Liver (tissue), 3 donors: ENCODE data around the gene FBP1.

ENCODE experiments used
- EGR1 ChIP-seq, 2 donors: IDR thresholded peaks; 2 replicates each; pipeline ENCODE4 v1.6.1; 2016 to 2018; ENCODE audit warnings: antibody characterized with exemption in 2 of 2, low read depth in 2 of 2
- GABPA ChIP-seq, 2 donors: IDR thresholded peaks in 1 of 2; conservative IDR thresholded peaks in 1 of 2; 2 replicates each; pipeline ENCODE4 v1.6.1; 2016; ENCODE audit warnings: antibody characterized with exemption in 2 of 2, mild to moderate bottlenecking in 1 of 2, moderate library complexity in 1 of 2
- HNF4G ChIP-seq: IDR thresholded peaks from 2 replicates; pipeline ENCODE4 v1.6.1; 2016; ENCODE audit warnings: antibody characterized with exemption
- RAD21 ChIP-seq, 2 donors: IDR thresholded peaks; 2 replicates each; pipeline ENCODE4 v1.6.1; 2016; ENCODE audit warnings: antibody characterized with exemption in 2 of 2, mild to moderate bottlenecking in 2 of 2
- TAF1 ChIP-seq: conservative IDR thresholded peaks from 2 replicates; pipeline ENCODE4 v1.6.1; 2016; ENCODE audit warnings: antibody characterized with exemption, mild to moderate bottlenecking
- YY1 ChIP-seq: IDR thresholded peaks from 2 replicates; pipeline ENCODE4 v1.6.1; 2016; ENCODE audit warnings: antibody characterized with exemption, mild to moderate bottlenecking
- TF ChIP-seq, protein P1 (sequence below): fragments of 150-350 bp; IDR thresholded peaks from 2 replicates; pipeline ENCODE4 v1.5.1; 2017; ENCODE audit warnings: improper control_type of control experiment, low read depth, low read length; ENCODE audit not compliant: missing input control
- TF ChIP-seq, protein P2 (sequence below): IDR thresholded peaks from 2 replicates; pipeline ENCODE4 v1.6.1; 2016; ENCODE audit warnings: antibody characterized with exemption
- donor health status: healthy.
- donor health status: healthy.

GRCh38 chr9:94586814-94587213 lies 52.5 kb downstream of the FBP1 start:
- TF ChIP-seq, protein P1, sequence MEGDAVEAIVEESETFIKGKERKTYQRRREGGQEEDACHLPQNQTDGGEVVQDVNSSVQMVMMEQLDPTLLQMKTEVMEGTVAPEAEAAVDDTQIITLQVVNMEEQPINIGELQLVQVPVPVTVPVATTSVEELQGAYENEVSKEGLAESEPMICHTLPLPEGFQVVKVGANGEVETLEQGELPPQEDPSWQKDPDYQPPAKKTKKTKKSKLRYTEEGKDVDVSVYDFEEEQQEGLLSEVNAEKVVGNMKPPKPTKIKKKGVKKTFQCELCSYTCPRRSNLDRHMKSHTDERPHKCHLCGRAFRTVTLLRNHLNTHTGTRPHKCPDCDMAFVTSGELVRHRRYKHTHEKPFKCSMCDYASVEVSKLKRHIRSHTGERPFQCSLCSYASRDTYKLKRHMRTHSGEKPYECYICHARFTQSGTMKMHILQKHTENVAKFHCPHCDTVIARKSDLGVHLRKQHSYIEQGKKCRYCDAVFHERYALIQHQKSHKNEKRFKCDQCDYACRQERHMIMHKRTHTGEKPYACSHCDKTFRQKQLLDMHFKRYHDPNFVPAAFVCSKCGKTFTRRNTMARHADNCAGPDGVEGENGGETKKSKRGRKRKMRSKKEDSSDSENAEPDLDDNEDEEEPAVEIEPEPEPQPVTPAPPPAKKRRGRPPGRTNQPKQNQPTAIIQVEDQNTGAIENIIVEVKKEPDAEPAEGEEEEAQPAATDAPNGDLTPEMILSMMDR = no peak
- TF ChIP-seq, protein P2, sequence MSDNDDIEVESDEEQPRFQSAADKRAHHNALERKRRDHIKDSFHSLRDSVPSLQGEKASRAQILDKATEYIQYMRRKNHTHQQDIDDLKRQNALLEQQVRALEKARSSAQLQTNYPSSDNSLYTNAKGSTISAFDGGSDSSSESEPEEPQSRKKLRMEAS = no peak
- TF ChIP-seq EGR1 (IDR thresholded peaks at IDR 0.05; ENCODE audit: low read depth in 2 of 2) (no peak), GABPA (IDR thresholded peaks at IDR 0.05 in 1 of 2, conservative IDR thresholded peaks at IDR 0.05 in 1 of 2) (no peak), YY1 (no peak), RAD21 (IDR thresholded peaks at IDR 0.05) (no peak), TAF1 (no peak), HNF4G (no peak)
